Measurements from ENCODE around the gene CELF6. TPM values are rescaled to one million over a fixed set of nuclear protein-coding genes. Genes with fewer than 3 reads are reported as not detected.

Gene CELF6
- total RNA-seq, 1 experiment from 2014 or later, result 0.19 TPM

- BruUV-seq (replicated peaks), result no TSS peak
- peak within 1 kb of the TSS; percentile 73 for H3K27ac Mint-ChIP-seq (ENCODE audit: unreplicated experiment)
- TF ChIP-seq, protein P1, sequence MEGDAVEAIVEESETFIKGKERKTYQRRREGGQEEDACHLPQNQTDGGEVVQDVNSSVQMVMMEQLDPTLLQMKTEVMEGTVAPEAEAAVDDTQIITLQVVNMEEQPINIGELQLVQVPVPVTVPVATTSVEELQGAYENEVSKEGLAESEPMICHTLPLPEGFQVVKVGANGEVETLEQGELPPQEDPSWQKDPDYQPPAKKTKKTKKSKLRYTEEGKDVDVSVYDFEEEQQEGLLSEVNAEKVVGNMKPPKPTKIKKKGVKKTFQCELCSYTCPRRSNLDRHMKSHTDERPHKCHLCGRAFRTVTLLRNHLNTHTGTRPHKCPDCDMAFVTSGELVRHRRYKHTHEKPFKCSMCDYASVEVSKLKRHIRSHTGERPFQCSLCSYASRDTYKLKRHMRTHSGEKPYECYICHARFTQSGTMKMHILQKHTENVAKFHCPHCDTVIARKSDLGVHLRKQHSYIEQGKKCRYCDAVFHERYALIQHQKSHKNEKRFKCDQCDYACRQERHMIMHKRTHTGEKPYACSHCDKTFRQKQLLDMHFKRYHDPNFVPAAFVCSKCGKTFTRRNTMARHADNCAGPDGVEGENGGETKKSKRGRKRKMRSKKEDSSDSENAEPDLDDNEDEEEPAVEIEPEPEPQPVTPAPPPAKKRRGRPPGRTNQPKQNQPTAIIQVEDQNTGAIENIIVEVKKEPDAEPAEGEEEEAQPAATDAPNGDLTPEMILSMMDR (IDR thresholded peaks at IDR 0.05; ENCODE audit: unreplicated experiment), result peak; percentile 60
- CTCF ChIA-PET, result interaction anchor here (1.0 kb wide), 1 partner anchor 8 kb away, joined by 3 read pairs; no protein-coding TSS in a partner anchor
- no peaks in the 10 kb centered on the region for H3K9me3 Mint-ChIP-seq (ENCODE audit: low read depth, unreplicated experiment)
- peaks cover 39% of the 10 kb centered on the region for H3K36me3 Mint-ChIP-seq (ENCODE audit: insufficient read depth, unreplicated experiment)
- H3K4me1 Mint-ChIP-seq (ENCODE audit: low read depth, unreplicated experiment), result peaks cover 31% of the 10 kb centered on the region
- peak; percentile 99 for DNase-seq
- H3K27me3 Mint-ChIP-seq (ENCODE audit: unreplicated experiment), result peaks cover 25% of the 10 kb centered on the region
- intact Hi-C loops (cut with micrococcal nuclease; ENCODE audit: unreplicated experiment), result loop anchor here (5.0 kb wide), 1 partner anchor 45 kb away; no protein-coding TSS in a partner anchor
- H3K4me3 Mint-ChIP-seq (ENCODE audit: low read depth, unreplicated experiment), result peak within 1 kb of the TSS; percentile 89
Measured at GRCh38 chr15:72272213-72272996, 47.6 kb downstream of the CELF6 start, which contains the start of gene PARP6. PARP6 (minus strand) TSS chr15:72272554; CDS start chr15:72267477, 5,077 bp downstream.

- no TSS peak for BruUV-seq (replicated peaks)
- Mint-ChIP-seq H3K27ac (ENCODE audit: unreplicated experiment) (peak overlapping the region; percentile 73), H3K9me3 (ENCODE audit: low read depth, unreplicated experiment) (no peaks in the 10 kb centered on the region), H3K27me3 (ENCODE audit: unreplicated experiment) (peaks cover 21% of the 10 kb centered on the region), H3K4me1 (ENCODE audit: low read depth, unreplicated experiment) (peaks cover 31% of the 10 kb centered on the region), H3K36me3 (ENCODE audit: insufficient read depth, unreplicated experiment) (peaks cover 39% of the 10 kb centered on the region), H3K4me3 (ENCODE audit: low read depth, unreplicated experiment) (peak overlapping the region; percentile 89)
- TF ChIP-seq, protein P1 (IDR thresholded peaks at IDR 0.05; ENCODE audit: unreplicated experiment), result no peak
- DNase-seq, result peak; percentile 11
- intact Hi-C loops (cut with micrococcal nuclease; ENCODE audit: unreplicated experiment), result loop anchor here (5.0 kb wide), 1 partner anchor 45 kb away; no protein-coding TSS in a partner anchor
- CTCF ChIA-PET, result no interaction called here
Measured at GRCh38 chr15:72271895-72272212, 48.1 kb downstream of the CELF6 start.

- Mint-ChIP-seq H3K36me3 (ENCODE audit: insufficient read depth, unreplicated experiment) (peaks cover 39% of the 10 kb centered on the region), H3K27ac (ENCODE audit: unreplicated experiment) (peak overlapping the region; percentile 73)
- TF ChIP-seq, protein P1 (IDR thresholded peaks at IDR 0.05; ENCODE audit: unreplicated experiment), result no peak
Measured at GRCh38 chr15:72271221-72271620, 48.7 kb downstream of the CELF6 start.

GRCh38 chr15:72269739-72270138 lies 50.2 kb downstream of the CELF6 start:
- Mint-ChIP-seq H3K9me3 (ENCODE audit: low read depth, unreplicated experiment) (no peaks in the 10 kb centered on the region), H3K36me3 (ENCODE audit: insufficient read depth, unreplicated experiment) (peaks cover 44% of the 10 kb centered on the region), H3K4me1 (ENCODE audit: low read depth, unreplicated experiment) (peaks cover 31% of the 10 kb centered on the region), H3K27ac (ENCODE audit: unreplicated experiment) (no peak overlapping the region), H3K4me3 (ENCODE audit: low read depth, unreplicated experiment) (no peak overlapping the region), H3K27me3 (ENCODE audit: unreplicated experiment) (no peaks in the 10 kb centered on the region)
- CTCF ChIA-PET, result no interaction called here
- no TSS peak for BruUV-seq (replicated peaks)
- no peak for DNase-seq
- TF ChIP-seq, protein P1 (IDR thresholded peaks at IDR 0.05; ENCODE audit: unreplicated experiment), result no peak
- intact Hi-C loops (cut with micrococcal nuclease; ENCODE audit: unreplicated experiment), result loop anchor here (5.0 kb wide), 1 partner anchor 42 kb away; no protein-coding TSS in a partner anchor

More at GRCh38 chr15:72271221-72271620, 48.7 kb downstream of the CELF6 start:
- peaks cover 14% of the 10 kb centered on the region for H3K27me3 Mint-ChIP-seq (ENCODE audit: unreplicated experiment)
- peaks cover 31% of the 10 kb centered on the region for H3K4me1 Mint-ChIP-seq (ENCODE audit: low read depth, unreplicated experiment)
- H3K9me3 Mint-ChIP-seq (ENCODE audit: low read depth, unreplicated experiment), result no peaks in the 10 kb centered on the region
- DNase-seq, result no peak
- intact Hi-C loops (cut with micrococcal nuclease; ENCODE audit: unreplicated experiment), result loop anchor here (5.0 kb wide), 1 partner anchor 44 kb away; no protein-coding TSS in a partner anchor
- CTCF ChIA-PET, result no interaction called here
- BruUV-seq (replicated peaks), result TSS peak; percentile 59
- H3K4me3 Mint-ChIP-seq (ENCODE audit: low read depth, unreplicated experiment), result peak overlapping the region; percentile 89

Data from Calu3 (cell line).